Measurements from ENCODE around the gene BRPF3.
A peak's percentile ranks its signal among the peaks of the same experiment; 100 is the strongest.

Gene BRPF3

DNA sequence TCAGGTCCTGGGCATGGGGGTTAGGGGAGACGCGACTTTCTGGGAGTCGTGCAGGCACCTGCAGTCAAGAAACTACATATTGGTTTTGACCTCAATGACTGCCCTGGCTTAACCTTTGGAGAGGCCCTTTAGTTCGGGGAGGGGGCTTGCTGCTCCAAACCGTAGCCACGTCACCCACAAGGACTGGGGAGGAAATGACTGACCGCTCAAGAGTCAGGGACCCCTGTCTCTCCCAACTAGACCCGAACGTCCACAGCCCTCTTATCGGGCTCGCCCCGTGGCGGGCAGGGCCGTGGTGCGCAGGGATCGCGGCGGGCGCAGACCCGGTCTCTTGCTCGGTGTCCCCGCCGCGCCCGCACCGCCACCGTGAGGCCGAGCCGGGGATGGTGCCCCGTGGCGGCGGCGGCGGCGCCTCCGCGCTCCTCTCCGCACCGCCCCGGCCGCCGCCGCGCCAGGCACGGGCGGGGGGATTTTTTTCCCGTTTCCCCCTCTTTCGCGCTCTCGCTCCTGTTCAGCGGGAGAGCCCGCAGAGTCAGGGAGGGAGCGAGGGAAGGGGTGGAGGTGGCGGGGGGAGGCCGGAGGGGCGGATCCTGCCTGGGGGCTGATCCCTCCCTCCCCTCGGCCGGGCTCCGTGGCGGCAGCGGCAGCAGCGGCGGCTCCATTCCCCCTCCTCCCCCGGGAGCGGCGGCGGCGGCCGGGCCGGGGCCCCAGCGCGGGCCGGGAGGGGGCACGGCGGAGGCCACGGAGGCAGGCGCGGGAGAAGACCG, at the start of gene BRPF3:
BRPF3 (plus strand) TSS at position 632 of the 767 bp plus-strand sequence. CDS start 3,579 bp downstream, outside the sequence.
- peak; percentile 63 to 76 for DNase-seq

DNA sequence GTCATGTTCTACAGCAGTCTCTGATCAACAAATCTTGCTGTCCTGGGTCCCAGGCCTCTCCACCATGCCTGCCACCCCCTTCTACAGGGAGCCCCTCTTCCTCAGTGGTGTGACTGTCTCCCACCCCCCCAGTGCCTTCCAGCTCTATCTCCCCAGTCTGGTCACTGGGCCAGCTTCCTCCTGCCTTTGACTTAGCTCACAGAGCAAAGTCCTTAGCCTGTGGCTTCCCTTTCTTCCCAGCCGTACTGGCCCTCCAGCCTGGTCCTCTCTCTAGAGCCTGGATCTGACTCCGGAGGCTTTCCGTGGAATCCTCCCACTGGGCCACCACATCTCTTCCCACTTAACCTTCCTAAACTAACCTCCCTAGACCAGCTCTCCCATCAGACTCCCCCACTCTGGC, 49.2 kb upstream of the BRPF3 start:
- no peak for DNase-seq

DNA sequence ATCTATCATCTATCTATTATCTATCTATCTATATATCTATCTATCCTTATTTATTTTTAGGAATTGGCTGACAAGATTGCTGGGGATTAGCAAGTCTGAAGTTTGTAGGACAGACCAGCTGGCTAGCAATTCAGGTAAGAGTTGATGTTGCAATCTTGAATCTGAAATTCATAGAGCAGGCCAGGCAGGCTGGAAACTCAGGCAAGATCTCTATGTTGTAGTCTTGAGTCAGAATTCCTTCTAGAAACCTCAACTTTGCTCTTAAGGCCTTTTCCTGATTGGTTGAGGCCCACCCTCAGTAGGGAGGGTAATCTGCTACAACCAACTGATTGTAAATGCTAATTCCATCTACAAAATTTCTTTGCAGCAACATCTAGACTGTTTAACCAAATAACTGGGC, 47.1 kb upstream of the BRPF3 start:
- no peak for DNase-seq

DNA sequence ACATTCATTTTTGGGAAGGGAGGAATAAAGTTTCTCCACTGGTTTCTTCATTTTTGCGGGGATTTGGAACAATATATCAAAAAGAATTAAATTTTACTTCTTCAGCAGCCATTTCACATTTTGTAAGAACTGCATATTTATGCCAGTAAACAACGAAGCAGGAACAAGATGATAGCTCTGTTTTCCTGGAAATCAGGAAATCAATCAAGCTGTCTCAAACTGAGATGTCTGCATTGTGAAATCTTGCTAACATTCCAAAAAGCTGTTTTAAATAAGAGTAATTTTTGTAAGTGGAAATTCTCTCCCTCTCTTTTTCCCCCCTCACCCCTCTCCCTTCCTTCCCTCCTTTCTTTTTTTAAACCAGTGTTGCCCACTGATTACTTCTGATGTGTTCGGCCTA, 46.3 kb upstream of the BRPF3 start:
- no peak for DNase-seq

GRCh38 chr6:36154286-36154685, 42.3 kb upstream of the BRPF3 start:
- no peak for DNase-seq

DNA sequence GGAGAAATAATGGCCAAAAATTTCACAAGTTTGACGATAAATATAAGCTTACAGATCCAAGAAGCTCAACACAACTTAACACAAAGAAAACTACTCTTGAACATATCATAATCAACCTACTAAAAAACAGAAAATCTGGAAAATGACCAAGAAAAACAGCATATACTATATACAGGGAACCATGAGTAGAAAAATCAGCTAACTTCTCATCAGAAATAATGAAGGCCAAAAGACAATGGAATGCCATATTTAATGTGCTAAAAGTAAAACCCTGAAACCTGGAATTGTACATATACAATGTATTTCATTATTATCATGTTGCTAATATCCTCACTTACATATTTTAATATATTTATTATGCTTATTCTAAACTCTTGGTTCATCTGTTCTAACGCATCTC, 40.9 kb upstream of the BRPF3 start:
- no peak for DNase-seq

- no peak for DNase-seq
These were observed 36.3 kb upstream of the BRPF3 start for GRCh38 chr6:36160147-36160760.

- DNase-seq: no peak
These were observed 27.2 kb upstream of the BRPF3 start for GRCh38 chr6:36169023-36170007.

DNA sequence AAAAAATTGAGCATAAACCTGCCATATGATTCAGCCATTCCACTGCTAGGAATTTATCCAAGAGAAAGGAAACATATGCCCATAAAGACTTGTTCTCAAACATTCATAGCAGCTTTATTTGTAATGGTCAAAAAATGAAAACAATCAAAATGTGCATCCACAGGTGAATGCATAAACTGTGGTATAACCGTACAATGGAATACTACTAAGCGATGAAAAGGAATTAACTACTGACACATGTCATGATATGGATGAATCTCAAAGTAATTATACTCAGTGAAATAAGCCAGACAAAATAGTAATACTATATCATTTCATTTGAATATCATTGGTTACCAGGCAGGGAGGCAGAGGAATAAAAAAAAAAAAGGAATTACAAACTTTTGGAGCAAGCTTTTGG, 25.8 kb upstream of the BRPF3 start:
- DNase-seq: no peak

DNA sequence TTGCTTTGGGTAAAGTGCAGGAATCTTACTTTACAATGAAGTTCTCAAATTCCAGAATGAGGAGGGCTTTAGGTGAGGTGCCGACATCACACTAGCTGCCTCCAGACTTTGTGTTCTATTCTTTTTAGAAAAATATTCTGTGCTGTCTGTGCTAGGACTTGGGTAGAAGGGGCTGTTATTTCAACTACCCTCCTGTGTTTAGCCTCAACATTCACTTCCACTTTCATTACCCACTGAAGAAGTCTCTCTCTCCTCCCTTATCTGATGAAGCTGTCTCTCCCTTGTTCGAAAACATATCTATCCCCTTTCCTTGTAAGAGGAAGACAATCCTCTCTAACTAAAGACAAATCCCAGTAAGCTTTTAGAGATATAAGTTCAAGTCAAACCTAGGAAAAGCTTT, 25.0 kb upstream of the BRPF3 start:
- no peak for DNase-seq

GRCh38 chr6:36177166-36177565, 19.4 kb upstream of the BRPF3 start:
- DNase-seq: no peak

DNA sequence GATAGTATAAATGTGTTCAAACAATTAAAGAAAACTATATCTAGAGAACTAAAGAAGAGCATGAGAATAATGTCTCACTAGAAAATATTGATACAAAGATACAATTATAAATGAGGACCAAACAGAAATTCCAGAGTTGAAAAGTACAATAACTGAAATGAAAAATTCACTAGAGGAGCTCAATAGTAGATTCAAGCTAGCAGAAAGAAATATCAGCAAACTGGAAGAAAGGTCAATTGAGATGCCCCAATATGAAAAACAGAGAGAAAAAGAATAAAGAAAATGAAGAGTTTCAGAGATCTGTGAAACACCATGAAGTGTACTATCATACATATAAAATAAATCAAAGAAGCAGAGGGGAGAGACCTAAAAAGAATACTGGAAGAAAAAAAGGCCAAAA, 18.0 kb upstream of the BRPF3 start:
- DNase-seq: no peak

DNA sequence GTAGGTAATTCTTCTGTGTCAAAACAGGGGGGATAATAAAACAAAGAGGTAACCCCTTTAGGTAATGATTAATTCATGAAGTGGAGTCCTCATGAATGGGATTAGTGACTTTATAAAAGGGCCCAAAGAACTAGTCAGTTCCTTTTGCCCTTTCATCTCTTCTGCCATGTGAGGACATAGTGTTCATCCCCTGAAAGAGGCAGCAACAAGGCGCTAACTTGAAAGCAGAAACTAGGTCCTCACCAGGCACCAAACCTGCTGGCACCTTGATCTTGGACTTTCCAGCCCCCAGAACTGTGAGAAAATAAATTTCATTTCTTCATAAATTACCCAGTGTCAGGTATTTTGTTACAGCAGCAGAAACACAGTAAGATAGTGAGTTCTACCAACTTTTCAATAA, 16.4 kb upstream of the BRPF3 start:
- no peak for DNase-seq

DNA sequence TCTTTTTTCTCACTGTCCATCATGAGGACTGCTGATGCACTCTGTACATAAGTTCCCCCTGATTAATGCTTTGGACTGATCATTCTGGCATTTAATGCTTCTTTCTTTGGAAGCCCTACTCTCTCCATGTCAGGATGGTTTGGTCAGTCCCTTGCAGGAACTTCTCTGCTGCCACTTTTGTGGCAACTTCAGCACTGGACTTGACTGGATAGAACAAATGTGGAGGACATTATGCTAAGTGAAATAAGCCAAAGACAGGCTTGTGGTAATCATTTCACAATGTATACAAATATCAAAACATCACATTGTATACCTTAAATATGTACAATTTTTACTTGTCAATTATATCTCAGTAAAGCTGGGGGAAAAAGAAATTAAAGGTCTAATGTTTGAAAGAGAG, 12.2 kb upstream of the BRPF3 start:
- no peak for DNase-seq

GRCh38 chr6:36186199-36186598, 10.3 kb upstream of the BRPF3 start:
- no peak for DNase-seq

GRCh38 chr6:36187446-36187845, 9.1 kb upstream of the BRPF3 start:
- no peak for DNase-seq

GRCh38 chr6:36195471-36196112, 952 bp upstream of the BRPF3 start:
- no peak for DNase-seq

- DNase-seq: peak; percentile 99 to 100
These were observed 470 bp downstream of the BRPF3 start for GRCh38 chr6:36196880-36197548.

DNA sequence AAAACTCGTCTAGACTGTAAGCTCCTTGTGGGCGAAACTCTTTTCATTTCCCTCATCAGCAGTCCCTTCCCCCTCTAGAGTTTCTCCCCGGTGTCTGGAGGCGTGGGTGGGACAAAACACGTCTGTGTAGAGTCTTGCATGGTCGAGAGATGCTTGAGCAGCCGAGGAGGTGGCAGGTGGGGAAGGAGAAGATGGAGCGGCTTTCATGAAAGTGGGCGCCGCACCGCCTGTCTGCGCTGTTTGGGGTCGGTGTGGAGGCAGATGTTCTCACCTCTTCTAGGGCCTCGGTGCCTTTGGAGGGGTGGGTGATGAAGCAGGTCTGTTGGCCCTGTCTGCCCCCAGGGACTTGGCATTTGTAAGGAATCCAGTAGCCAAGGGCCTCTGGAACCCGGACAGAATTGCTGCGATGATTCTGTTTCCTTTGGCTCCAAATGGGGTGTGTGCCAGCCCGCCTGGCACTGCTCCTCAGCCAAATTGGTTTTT, 1.2 kb downstream of the BRPF3 start:
- DNase-seq: no peak

DNA sequence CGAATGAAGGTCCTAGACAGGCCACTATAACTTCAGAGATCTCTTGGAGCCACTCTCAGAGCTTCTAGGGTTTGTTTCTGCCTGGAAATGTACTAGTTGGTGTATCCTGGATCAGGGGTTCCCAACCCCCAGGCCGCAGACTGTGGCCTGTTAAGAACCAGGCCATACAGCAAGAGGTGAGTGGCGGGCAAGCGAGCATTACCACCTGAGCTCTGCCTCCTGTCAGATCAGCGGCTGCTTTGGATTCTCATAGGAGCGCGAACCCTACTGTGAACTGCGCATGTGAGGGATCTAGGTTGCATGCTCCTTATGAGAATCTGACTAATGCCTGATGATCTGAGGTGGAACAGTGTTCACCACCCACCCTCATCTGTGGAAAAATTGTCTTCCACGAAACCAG, 2.4 kb downstream of the BRPF3 start:
- no peak for DNase-seq

DNA sequence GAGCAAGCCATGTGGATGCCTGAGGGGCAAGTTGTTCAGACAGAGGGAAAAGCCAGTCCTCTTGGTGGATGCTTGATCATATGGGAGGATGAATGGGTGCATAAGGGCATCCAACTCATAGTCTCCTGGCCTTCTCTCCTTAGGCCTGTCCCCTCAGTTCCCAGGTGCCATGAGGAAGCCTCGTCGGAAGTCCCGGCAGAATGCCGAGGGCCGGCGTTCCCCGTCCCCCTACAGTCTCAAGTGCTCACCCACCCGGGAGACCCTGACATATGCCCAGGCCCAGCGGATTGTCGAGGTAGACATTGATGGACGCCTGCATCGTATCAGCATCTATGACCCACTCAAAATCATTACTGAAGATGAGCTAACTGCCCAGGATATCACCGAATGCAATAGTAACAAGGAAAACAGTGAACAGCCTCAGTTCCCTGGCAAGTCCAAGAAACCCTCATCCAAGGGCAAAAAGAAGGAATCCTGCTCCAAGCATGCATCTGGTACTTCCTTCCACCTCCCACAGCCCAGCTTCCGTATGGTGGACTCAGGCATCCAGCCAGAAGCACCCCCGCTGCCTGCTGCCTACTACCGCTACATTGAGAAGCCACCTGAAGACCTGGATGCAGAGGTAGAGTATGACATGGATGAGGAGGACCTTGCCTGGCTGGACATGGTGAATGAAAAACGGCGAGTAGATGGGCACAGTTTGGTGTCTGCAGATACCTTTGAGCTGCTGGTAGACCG, 3.8 kb downstream of the BRPF3 start:
- no peak for DNase-seq

All from stimulated activated CD4-positive, alpha-beta T cell treated with anti-CD3 and anti-CD28 coated beads, Interleukin-4, amount 100 ng/mL, for 4 hours (primary cell).